Transverse colon (tissue), 4 donors: ENCODE measurements around the gene AHCTF1.

Experiments used
- EP300 ChIP-seq: sonication (generic); formaldehyde crosslinking; IDR thresholded peaks from one replicate; pipeline ENCODE4 v1.6.1; 2017; ENCODE audit warnings: antibody characterized with exemption, low read depth
- POLR2A ChIP-seq: fragments of 450-650 bp; IDR thresholded peaks from one replicate; pipeline ENCODE4 v1.6.1; 2016; ENCODE audit warnings: antibody characterized with exemption, mild to moderate bottlenecking, moderate library complexity
- POLR2AphosphoS5 ChIP-seq, 3 donors: sonication (generic); formaldehyde crosslinking; IDR thresholded peaks; one replicate each; pipeline ENCODE4 v1.6.1; 2016; ENCODE audit warnings: antibody characterized with exemption in 3 of 3
- TF ChIP-seq, protein P1 (sequence below), 5 experiments: fragments of 200-600 bp in 3 of 5; fragments of 450-650 bp in 2 of 5; sonication (generic) in 3 of 5; IDR thresholded peaks; 1 replicate in 2 of 5; 2 replicates in 3 of 5; pipeline ENCODE4 v1.5.1; 2016 to 2017; ENCODE audit warnings: antibody characterized with exemption in 5 of 5, inconsistent platforms in 3 of 5, mild to moderate bottlenecking in 2 of 5, moderate library complexity in 1 of 5

DNA sequence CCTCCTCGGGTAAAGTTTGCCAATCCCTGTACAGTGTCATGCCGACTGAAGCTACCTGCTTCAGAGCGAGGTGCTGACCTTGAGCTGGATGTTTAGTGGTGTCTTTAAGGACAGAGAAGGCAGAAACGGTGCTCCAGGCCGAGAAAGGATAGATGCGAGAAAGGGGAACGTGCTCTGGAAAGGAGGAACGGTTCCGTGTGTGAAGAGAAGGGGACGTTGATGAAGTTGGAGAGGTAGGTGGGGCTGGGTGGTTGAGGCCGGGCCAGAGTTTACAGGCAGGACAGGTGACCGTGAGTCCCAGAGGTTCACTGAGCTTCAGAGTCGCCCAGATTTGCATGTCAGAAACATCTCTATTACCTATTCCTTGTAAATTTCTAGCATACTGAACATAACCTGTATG is 116.9 kb downstream of the AHCTF1 start:
- TF ChIP-seq, protein P1, sequence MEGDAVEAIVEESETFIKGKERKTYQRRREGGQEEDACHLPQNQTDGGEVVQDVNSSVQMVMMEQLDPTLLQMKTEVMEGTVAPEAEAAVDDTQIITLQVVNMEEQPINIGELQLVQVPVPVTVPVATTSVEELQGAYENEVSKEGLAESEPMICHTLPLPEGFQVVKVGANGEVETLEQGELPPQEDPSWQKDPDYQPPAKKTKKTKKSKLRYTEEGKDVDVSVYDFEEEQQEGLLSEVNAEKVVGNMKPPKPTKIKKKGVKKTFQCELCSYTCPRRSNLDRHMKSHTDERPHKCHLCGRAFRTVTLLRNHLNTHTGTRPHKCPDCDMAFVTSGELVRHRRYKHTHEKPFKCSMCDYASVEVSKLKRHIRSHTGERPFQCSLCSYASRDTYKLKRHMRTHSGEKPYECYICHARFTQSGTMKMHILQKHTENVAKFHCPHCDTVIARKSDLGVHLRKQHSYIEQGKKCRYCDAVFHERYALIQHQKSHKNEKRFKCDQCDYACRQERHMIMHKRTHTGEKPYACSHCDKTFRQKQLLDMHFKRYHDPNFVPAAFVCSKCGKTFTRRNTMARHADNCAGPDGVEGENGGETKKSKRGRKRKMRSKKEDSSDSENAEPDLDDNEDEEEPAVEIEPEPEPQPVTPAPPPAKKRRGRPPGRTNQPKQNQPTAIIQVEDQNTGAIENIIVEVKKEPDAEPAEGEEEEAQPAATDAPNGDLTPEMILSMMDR (IDR thresholded peaks at IDR 0.05): no peak
- TF ChIP-seq POLR2A (no peak), POLR2AphosphoS5 (IDR thresholded peaks at IDR 0.05) (no peak), EP300 (no peak)
